Ramos (cell line): ENCODE results near the gene PODXL2.

Source experiments
- in situ Hi-C: fragments of 300-500 bp; cut with MboI; formaldehyde crosslinking; loops from one replicate; pipeline ENCODE4 v1.14.3; 2022; ENCODE audit warnings: low sequenced_read_pairs; ENCODE audit not compliant: unreplicated experiment

PODXL2 gene, protein sequence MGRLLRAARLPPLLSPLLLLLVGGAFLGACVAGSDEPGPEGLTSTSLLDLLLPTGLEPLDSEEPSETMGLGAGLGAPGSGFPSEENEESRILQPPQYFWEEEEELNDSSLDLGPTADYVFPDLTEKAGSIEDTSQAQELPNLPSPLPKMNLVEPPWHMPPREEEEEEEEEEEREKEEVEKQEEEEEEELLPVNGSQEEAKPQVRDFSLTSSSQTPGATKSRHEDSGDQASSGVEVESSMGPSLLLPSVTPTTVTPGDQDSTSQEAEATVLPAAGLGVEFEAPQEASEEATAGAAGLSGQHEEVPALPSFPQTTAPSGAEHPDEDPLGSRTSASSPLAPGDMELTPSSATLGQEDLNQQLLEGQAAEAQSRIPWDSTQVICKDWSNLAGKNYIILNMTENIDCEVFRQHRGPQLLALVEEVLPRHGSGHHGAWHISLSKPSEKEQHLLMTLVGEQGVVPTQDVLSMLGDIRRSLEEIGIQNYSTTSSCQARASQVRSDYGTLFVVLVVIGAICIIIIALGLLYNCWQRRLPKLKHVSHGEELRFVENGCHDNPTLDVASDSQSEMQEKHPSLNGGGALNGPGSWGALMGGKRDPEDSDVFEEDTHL

DNA sequence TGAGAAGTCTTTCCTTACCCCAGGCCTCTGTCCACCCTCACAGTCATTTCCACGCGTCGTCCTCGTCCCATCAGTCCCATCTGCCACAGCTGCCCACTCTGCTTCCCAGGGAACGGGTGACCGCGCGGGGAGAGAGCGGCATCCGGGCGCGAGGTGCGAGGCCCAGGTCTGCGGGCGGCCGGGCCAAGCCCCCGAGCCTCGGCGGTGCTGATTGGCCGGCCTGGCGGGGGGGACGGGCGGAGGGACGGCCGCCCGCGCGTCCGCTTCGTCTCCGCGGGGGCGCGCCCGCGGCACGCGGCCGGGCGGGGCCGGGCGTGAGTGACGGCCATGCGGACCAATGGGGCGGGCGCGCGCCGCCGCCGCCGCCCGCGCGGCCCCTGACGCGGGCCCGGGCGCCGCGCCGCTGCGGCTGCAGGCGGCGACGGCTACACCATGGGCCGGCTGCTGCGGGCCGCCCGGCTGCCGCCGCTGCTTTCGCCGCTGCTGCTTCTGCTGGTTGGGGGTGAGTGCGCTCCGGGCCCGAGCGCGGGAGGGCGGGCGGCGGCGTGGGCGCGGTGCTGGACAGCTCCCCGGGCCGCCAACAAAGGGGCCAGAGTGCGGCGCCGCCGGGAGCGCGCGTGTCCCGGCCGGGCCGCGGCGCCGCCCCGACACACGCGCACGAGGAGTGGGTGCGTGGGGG lies at the start of gene PODXL2:
Gene PODXL2, plus strand, starts transcription at position 398 of the 679 bp plus-strand sequence. Its CDS starts 35 bp downstream, at position 433.
- in situ Hi-C loops: no loop called here

DNA sequence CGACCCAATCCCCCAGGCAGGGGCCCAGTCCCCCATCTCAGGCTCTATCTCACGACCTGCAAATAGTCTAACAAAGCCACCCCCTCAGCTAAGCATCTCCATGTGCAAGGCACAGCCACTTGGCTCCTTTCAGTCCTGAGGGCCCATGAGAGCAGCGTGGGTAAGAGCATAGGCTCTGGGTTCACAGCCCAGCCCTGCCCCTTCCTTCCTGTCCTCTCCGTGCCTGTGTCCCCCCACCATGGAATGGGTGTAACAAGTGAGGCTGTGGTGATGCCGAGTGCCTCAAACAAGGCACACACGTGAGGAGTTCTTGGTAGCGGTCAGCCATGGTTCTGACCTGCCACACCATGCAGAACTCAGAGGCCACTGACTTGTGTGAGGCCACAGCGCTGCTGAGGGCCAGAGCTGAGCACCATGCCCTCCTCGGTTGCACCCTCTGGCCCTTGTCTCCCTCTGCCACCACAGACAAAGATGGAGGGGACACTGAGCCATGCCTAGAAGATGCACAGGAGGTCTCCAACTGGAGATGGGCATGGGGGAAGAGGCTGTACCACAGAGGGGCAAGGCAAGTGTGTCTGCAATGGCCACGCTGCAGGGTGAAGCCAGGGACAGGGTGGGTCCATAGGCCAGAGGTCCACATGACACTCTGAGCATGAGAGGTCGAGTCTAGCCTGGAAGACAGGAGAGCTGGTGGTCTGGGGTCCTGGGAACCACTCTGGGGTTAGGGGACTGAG lies 48.5 kb upstream of the PODXL2 start:
- in situ Hi-C loops: no loop called here

DNA sequence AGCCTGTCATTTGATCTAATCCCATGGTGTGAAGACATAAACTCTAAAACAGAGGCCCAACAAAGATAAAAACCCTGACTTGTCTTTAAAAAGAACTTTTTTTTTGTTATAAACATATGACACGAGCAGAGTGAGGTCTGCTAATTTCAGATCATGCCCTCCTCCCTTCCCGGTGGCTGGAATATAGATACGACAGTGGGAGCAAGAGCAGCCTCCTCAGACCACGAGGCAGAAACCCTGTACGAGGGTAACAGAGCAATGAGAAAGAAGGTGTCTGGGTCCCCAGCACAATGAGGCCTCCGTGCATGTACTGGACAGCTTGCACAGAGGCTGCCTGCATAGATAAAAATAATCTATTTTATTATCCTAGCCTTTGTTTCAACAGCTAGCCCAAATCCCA lies 44.3 kb upstream of the PODXL2 start:
- in situ Hi-C loops: no loop called here

DNA sequence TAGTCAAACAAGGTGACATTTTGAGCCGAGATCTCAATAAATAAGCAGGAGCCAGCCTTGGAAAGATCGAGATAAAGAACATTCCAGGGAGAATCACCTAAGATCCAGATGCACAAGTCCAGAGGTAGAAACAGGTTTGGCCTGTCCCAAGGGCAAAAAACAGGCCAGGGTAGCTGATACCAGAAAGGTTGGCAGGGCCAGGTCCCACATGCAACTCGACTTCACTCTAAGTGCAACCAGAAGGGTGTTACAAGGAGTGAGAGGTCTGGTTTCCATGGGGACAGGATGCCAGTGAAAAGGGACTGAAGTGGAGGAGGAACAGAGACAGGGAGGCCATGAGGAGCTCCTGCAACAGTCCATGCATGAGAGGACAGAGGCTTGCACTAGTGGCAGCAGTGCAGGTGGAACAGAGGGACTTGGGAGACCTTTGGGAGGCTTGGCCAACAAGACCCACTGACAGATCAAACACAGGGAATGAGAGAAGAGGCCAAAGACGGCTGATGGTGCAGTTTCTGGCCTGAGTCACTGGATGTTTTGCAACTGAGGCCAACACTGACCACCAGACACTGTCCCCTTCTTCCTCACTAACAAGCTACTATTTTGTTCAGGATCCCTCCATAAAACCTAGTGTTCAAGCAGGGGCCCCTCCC lies 43.7 kb upstream of the PODXL2 start:
- in situ Hi-C loops: no loop called here

DNA sequence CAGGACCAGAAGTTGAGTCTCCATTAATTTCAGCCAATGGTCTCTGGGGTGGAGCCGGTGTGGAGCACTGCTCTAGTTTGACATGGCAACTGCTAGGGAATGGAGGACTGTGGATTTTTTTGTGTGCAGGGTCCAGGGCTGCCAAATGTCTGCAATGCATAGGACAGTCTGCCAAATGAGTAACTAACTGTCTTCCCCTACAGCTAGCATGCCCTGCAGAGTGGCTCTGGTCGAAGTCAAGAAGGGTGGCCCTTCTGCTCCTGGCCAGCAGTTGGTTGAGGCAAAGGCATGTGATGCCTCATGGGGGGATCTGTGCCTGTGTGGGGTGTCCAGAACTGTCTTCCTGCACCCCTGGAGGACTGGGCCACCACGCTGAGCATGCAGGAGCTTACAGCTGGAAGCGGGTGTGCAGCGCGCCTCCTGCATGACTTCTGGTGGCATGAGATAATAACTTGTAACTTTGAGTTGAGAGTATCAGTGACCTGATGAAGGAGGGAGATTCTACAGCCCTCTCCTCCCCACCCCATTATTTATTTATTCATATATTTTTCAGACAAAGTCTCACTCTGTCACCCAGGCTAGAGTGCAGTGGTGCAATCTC lies 43.1 kb upstream of the PODXL2 start:
- in situ Hi-C loops: no loop called here

DNA sequence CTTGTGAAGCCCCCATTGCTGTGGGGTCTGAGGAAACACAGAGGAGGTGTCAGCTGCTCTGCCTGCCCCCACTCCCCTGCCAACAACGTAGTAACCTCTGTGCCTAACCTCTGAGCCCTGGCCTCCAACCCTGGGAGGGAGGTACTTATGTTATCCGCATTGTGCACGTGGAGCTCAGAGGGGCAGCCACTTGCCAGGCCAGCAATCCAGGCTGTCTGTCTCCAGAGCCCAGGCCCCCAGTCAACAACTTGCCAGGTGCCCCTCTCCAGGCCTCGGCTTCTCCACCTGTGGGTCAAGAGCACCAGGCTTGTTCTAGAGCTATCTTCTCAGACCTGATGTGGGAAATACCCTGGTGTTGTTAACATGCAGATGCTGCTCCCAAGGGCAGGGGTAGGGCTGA lies 41.1 kb upstream of the PODXL2 start:
- in situ Hi-C loops: no loop called here

DNA sequence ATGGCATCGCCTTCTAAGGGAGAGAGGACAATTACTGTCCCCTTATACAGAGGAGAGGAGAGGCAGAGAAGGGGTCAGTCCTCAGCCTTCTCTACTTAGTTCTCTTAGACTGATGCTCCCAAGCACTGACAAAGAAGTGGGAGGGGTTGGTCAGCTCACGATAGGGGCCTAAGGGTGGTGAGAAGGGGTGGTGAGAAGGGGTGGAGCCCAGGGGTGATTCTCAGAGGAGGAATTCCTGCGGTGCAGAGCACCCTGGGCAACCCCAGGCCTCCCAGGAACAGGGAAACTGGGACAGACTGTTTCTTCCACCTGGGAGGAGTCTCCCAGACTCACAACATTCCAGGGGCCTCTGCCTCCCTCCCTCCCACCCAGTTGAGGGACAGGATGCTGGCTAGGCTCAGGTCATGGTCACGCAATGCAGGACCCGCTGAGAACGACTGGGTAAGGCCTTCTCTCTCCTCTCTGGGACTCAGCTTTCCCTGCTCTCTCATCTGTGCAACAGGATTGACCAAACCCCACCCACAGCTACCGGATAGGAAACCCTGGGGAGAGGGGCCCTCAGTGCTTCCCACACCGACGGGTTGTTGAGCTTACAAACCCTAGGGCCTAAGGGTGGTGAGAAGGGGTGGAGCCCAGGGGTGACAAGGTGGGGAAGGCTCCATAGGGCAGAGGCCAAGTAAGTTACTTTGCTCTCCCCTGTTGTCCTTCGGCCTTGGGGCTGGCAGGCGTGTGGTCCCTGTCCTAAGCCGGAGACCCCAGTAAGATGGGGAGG lies 40.0 kb upstream of the PODXL2 start:
- in situ Hi-C loops: no loop called here

DNA sequence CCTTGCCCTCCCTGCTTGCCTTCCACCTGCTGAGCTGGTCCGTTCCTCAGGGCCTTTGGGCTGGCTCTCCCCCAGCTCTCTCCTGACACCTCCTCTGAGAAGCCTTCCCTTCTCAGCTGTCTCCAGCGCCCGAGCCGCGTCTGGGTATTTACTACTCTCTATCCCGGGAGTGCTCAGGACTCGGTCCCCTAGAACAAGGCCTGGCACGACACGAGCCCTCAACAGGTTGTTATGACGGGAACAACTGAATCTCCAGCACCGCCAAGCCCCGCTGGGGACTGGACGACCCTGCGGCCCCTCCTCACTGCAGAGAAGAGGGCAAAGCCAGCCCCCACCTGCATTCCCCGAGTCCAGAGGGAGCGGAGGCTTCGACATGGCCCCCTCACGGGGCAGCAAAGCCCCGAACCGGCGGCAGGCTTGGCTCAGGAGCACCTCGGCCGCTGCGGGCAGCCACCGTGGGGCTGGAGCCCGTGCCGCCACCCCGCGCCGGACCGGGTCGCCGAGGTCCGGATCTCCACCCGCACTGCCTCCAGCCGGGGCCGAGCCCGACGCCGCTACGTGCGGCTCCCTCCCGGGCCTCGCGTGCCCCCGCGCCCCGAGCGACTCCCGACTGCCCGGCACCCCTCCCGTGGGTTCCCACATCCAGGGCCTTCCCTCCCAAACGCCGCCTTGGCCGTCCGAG lies 39.2 kb upstream of the PODXL2 start:
- in situ Hi-C loops: no loop called here

DNA sequence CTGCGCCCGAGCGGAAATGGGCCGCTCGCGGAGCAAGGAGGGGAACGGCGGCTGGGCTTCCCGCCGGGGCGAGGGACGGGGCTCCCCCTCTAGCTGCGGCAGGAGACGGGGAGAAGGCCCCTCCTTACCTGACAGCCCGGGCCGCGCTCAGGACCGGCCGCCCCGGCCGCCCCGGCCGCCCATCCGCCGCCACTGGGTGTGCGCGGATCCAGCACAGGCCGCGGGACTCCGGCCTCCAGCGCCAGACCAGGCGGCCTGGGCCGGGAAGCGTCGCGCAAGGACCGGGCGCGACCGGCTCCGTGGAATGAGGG lies 38.7 kb upstream of the PODXL2 start:
- in situ Hi-C loops: no loop called here

DNA sequence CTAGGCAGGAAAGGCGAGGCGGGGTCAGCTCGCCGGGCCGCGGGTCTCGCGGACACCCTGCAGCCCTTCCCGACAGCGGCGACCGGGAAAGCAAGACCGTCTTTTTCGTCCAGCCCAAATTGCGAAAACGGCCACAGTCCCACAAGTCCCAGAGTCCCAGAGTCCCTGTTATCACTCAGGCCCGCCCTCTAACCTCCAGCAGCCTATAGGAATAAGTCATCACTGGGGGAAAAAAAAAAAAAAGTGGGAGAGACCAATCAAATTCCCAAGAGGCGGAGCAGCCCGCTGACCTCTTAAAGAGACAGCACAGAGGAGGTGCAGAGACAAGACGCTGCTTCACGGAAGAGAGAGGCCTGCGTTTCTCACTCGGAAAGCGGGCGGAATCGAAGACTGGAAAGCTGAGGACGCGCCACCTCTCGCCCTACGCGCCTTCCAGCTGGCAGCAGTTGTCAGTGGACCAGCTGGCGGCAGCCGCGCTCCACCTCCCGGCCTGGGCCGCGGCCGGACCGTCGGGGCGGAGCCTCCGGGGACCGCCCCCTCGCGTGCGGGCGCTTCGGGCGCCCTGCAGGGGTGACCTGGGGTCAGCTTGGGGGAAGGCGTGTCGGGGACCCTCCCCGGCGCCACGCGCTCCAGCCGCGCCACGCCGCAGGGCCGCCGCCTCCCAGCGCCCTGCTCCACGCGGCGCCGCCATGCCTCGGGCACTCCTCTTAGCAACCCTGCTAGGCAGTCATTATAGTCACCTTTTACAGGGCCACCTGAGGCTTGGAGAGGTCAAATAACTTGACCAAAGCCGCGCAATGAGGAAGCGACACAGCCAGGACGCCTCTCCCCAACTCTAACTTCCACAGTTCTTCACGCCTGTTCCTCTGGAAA lies 38.2 kb upstream of the PODXL2 start, which contains the start of gene TPRA1:
Gene TPRA1, minus strand, starts transcription at position 141 of the 873 bp plus-strand sequence. CDS start 10,587 bp downstream, outside the sequence.
- in situ Hi-C loops: no loop called here

DNA sequence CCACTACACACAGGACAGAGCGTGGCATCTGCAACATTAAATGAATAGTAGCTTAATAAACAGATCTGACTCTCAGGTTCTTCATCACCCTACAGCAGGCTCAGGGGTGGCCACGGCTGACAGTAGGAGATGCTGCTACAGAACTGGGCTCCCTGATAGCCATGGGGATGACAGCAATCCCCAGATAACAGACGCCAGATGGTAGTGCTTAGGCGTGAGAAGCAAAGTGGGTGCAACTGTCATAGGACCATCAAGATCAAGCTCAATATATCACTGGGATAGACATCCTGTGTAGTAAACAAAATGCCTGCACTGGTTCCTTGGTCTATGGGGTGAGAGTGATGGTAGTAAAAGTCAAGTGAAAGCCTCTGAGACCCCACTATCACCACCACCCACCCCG lies 35.8 kb upstream of the PODXL2 start:
- in situ Hi-C loops: no loop called here

DNA sequence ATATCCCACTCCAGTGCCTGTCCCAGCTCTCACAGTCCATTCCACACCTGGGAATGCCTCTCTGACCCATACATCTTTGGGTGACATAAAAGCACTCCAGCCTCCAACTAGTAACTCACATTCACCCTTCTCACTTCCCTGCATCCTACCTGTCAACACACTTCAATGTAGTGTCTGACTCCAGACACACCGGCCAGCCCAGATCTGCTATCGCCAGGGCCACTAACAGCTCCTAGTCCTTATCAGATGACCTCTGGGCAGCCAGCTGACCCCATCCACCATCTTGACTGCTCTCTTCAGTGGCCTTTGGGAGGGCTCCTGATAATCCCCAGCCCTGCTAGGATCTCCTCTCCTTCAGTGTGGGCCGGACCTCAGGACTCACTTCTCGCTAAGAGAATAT lies 33.7 kb upstream of the PODXL2 start:
- in situ Hi-C loops: no loop called here

DNA sequence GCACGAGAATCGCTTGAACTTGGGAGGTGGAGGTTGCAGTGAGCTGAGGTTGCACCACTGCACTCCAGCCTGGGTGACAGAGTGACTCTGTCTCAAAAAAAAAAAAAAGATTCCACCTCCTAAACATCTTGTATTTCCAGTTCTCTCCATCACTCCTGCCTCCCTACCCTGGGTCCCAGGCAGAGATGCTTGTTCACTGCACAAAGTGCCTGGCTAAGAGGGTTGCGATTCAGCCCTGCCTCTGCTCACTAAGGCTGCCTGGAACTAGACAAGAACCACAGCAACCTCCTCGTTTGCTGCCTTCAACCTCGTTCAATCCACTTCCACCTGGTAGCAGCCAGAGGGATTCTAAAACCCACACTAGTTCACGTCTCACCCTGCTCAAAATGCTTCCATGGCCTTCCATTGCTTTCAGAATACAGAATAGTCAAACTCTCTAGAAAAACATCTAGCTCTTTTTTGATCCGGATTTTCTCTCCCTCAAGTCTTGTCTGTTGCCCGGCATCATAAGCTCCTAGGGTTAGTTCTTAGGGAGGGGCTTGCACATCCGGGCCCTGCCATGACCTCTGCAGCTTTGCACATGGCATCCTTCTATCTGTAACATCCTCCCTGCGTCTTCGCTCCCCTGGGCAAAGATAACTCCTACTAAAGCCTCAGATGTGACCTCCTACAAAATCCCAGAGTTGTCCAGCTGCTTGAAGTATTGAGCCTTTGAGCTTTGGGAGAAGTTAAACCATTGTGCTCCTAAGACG lies 31.8 kb upstream of the PODXL2 start:
- in situ Hi-C loops: no loop called here

DNA sequence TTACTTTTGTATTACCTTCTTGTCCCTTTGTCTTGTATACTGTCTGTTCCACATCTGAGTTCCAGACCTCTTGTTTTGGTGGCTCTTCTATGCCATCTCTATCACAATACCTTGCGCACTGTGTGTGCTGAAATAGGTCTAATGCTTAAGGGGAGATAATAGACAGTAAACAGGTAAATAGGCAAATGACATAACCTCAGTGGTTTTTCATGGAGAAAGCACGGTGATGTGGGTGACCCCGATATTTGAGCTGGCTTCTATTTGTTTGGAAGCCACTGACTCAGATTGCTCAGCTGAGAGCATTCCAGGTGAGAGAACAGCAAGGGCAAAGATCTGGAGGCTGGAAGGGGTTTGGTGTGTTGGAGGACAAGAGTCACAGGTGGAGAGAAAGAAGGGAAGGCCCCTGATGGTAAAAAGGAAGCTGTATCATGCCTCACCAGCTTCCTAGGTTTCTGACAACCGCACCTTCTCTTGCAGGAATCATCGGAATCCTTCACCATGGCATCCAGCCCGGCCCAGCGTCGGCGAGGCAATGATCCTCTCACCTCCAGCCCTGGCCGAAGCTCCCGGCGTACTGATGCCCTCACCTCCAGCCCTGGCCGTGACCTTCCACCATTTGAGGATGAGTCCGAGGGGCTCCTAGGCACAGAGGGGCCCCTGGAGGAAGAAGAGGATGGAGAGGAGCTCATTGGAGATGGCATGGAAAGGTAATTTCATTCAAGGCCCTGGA lies 30.0 kb upstream of the PODXL2 start:
- in situ Hi-C loops: no loop called here

DNA sequence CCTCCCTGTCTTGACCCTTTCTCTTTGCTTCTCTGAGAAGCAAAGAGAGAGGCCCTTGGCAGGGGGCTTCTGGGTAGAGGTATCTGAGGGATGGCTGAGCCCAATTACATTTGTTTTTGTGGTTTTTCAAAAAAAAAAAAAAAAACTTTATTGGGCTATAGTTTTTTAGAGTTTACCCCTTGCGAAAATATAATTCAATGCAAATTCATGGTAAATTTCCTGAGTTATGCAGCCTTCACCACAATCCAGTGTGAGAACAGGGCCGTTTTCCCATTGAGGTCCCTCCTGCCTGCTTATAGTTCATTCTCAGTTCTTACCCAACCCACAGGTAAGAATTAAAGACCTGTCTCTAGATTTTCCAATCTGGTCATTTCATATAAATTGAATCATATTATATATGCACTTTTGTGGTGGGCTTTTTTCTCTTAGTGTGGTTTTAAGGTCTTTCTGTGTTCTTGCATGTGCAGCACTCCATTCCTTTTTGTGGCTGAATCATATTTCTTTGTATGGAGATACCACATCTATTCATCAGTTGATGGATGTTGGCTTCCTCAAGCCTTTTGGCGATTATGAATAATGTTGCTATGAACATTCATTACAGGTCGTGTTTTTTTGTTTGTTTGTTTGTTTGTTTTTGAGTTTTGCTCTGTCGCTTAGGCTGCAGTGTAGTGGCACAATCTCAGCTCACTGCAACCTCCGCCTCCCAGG lies 28.1 kb upstream of the PODXL2 start:
- in situ Hi-C loops: no loop called here

DNA sequence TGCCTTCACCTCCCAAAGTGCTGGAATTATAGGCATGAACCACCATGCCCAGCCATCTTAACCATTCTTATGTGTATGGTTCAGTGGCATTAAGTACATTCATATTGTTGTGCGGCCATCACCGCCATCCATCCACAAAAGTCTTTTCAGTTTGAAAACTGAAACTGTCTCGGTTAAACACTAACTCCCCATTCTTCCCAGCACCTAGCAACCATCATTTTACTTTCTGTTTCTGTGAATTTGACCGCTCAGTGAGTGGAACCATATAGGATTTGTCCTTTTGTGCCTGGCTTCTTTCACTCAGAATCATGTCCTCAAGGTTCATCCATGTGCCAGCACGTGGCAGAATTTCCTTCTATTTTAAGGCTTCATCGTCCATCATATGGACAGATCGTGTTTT lies 24.9 kb upstream of the PODXL2 start:
- in situ Hi-C loops: no loop called here
